GM20431 (cell line): ENCODE measurements around the gene HSF5.
"Not testable (repeated sequence)": the region's sequence is repeated elsewhere in the genome, so short reads cannot be mapped to it uniquely, and the experiment has no call there.

Source experiments
- in situ Hi-C: fragments of 300-500 bp; cut with MseI, MboI; formaldehyde crosslinking; loops from one replicate; pipeline ENCODE4 v1.15.0; 2020; ENCODE audit warnings: low sequenced_read_pairs; ENCODE audit not compliant: unreplicated experiment

HSF5 gene

GRCh38 chr17:58416937-58417299 is 71.3 kb downstream of the HSF5 start:
- in situ Hi-C loops: no loop called here

GRCh38 chr17:58416396-58416795 is 71.8 kb downstream of the HSF5 start:
- in situ Hi-C loops: no loop called here

- in situ Hi-C loops: no loop called here
Observed at GRCh38 chr17:58415371-58416055, 72.7 kb downstream of the HSF5 start.

- in situ Hi-C loops: no loop called here
Observed at GRCh38 chr17:58414596-58414997, 73.6 kb downstream of the HSF5 start.

- in situ Hi-C loops: no loop called here
Observed at GRCh38 chr17:58413684-58414083, 74.5 kb downstream of the HSF5 start.

- in situ Hi-C loops: no loop called here
Observed at GRCh38 chr17:58412961-58413586, 75.1 kb downstream of the HSF5 start.

GRCh38 chr17:58412064-58412703 is 76.0 kb downstream of the HSF5 start:
- in situ Hi-C loops: no loop called here

GRCh38 chr17:58411408-58411894 is 76.8 kb downstream of the HSF5 start:
- in situ Hi-C loops: no loop called here

GRCh38 chr17:58410714-58411407 is 77.3 kb downstream of the HSF5 start:
- in situ Hi-C loops: no loop called here

GRCh38 chr17:58409432-58409831 is 78.8 kb downstream of the HSF5 start:
- in situ Hi-C loops: no loop called here

GRCh38 chr17:58403311-58403710 is 84.9 kb downstream of the HSF5 start:
- in situ Hi-C loops: no loop called here

GRCh38 chr17:58402679-58403078 is 85.5 kb downstream of the HSF5 start:
- in situ Hi-C loops: no loop called here

GRCh38 chr17:58402047-58402446 is 86.2 kb downstream of the HSF5 start:
- in situ Hi-C loops: no loop called here

- in situ Hi-C loops: no loop called here
Observed at GRCh38 chr17:58401287-58401686, 86.9 kb downstream of the HSF5 start.

- in situ Hi-C loops: no loop called here
Observed at GRCh38 chr17:58400826-58401225, 87.4 kb downstream of the HSF5 start.

GRCh38 chr17:58399974-58400373 is 88.2 kb downstream of the HSF5 start:
- in situ Hi-C loops: no loop called here

- in situ Hi-C loops: no loop called here
Observed at GRCh38 chr17:58398574-58399266, 89.5 kb downstream of the HSF5 start.

GRCh38 chr17:58397421-58397820 is 90.8 kb downstream of the HSF5 start:
- in situ Hi-C loops: not testable (repeated sequence)

- in situ Hi-C loops: no loop called here
Observed at GRCh38 chr17:58396173-58396572, 92.0 kb downstream of the HSF5 start.

- in situ Hi-C loops: no loop called here
Observed at GRCh38 chr17:58394534-58395223, 93.5 kb downstream of the HSF5 start.
